Glutamatergic neuron (in vitro differentiated cells): ENCODE measurements around the gene MYO9B. TPM values are rescaled to one million over a fixed set of nuclear protein-coding genes. Genes with fewer than 3 reads are reported as not detected.

Experiments
- DNase-seq: peaks from one replicate; pipeline ENCODE4 v3.0.0; 2022
- H3K27ac Mint-ChIP-seq: one replicate; pipeline ENCODE4 v1.8.0; 2020; ENCODE audit warnings: mild to moderate bottlenecking, mixed read lengths, inconsistent platforms; ENCODE audit not compliant: unreplicated experiment
- H3K27me3 Mint-ChIP-seq: one replicate; pipeline ENCODE4 v1.8.0; 2020; ENCODE audit warnings: mild to moderate bottlenecking, moderate library complexity, mixed read lengths, inconsistent platforms; ENCODE audit not compliant: unreplicated experiment
- H3K36me3 Mint-ChIP-seq: one replicate; pipeline ENCODE4 v1.8.0; 2020; ENCODE audit warnings: mild to moderate bottlenecking, mixed read lengths, inconsistent platforms; ENCODE audit not compliant: unreplicated experiment
- H3K4me1 Mint-ChIP-seq: one replicate; pipeline ENCODE4 v1.8.0; 2020; ENCODE audit warnings: mild to moderate bottlenecking, low read depth, mixed read lengths, inconsistent platforms; ENCODE audit not compliant: unreplicated experiment
- H3K4me3 Mint-ChIP-seq: one replicate; pipeline ENCODE4 v1.8.0; 2020; ENCODE audit warnings: mild to moderate bottlenecking, mixed read lengths, inconsistent platforms; ENCODE audit not compliant: unreplicated experiment
- H3K9me3 Mint-ChIP-seq: one replicate; pipeline ENCODE4 v1.8.0; 2020; ENCODE audit warnings: mild to moderate bottlenecking, moderate library complexity, mixed read lengths, inconsistent platforms; ENCODE audit not compliant: unreplicated experiment
- total RNA-seq: library from RNA; stranded (reverse); fragmentation: NEBNext Ultra II Directional; extraction: Animal tissue kit (Norgen Biotek cat#: 25700); gene quantifications from one replicate; pipeline ENCODE4 v1.2.1, GENCODE V29; 2021; ENCODE audit not compliant: unreplicated experiment
- TF ChIP-seq, protein P1 (sequence below): fragments of 200-600 bp; sonication (generic); IDR thresholded peaks from one replicate; pipeline ENCODE4 v1.5.0; 2021; ENCODE audit not compliant: partially characterized antibody, unreplicated experiment

The MYO9B gene
- total RNA-seq, 1 donor from 2014 or later = 237 TPM

DNA sequence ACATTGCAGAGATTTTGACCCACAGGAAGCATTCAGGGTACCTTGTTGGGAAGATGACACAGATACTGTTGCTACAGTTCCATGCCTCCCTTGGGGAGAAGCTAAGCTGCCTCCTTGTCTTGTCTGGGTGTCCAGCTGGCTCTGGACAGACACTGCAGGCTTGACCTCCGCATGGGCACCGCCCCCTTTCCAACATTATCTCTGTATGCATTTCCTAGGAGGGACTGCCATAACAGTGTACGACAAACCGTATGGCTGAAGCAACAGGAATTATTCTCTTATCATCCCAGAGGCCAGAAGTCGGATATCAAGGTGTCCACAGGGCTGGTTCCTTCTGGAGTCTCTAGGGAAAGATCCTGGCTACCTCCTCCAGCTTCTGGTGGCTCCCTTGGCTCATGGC, 72.6 kb downstream of the MYO9B start:
- Mint-ChIP-seq H3K27me3 (no peaks in the 10 kb centered on the region), H3K4me1 (no peaks in the 10 kb centered on the region), H3K4me3 (no peak overlapping the region), H3K27ac (no peak overlapping the region), H3K9me3 (peaks cover 3% of the 10 kb centered on the region), H3K36me3 (no peaks in the 10 kb centered on the region)
- TF ChIP-seq, protein P1, sequence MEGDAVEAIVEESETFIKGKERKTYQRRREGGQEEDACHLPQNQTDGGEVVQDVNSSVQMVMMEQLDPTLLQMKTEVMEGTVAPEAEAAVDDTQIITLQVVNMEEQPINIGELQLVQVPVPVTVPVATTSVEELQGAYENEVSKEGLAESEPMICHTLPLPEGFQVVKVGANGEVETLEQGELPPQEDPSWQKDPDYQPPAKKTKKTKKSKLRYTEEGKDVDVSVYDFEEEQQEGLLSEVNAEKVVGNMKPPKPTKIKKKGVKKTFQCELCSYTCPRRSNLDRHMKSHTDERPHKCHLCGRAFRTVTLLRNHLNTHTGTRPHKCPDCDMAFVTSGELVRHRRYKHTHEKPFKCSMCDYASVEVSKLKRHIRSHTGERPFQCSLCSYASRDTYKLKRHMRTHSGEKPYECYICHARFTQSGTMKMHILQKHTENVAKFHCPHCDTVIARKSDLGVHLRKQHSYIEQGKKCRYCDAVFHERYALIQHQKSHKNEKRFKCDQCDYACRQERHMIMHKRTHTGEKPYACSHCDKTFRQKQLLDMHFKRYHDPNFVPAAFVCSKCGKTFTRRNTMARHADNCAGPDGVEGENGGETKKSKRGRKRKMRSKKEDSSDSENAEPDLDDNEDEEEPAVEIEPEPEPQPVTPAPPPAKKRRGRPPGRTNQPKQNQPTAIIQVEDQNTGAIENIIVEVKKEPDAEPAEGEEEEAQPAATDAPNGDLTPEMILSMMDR = no peak
- DNase-seq = no peak

DNA sequence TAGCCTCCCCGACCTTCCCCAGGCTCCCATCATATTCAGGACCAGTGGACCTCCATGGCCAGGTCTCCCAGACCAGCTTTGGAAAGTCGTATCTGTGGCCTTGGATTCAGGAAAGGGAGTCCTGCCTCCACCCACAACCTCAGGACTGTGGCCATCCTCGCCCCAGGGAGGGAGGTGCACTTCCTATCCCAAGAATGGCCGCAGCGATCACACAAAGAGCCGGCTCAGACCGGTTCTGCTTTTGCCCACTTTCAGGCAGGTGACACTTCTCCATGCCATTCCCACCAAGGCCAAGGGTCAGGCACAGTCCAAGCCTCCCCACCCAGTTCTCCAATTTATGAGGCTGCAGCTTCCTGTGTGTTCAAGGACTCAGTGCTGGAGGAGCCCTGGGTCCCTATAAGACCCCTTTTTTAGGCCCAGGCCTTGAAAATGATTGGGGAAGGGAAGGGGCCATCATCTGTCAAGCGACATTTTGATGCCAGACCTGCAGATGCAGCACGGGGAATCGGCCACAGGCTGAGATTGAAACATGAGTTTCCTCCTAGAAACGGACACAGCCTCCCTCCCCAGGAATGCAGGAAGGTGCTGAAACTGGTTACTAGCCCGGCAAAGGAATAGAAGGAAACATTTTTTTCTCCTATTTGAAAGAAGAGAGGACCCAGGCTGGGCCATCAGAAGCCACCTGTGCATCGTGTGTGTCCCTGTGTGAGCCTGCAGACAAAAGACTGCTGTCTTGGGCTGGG, 74.0 kb downstream of the MYO9B start:
- no peak for DNase-seq
- peaks cover 2% of the 10 kb centered on the region for H3K9me3 Mint-ChIP-seq
- TF ChIP-seq, protein P1 = no peak
- no peak overlapping the region for H3K27ac Mint-ChIP-seq
- no peak overlapping the region for H3K4me3 Mint-ChIP-seq
- no peaks in the 10 kb centered on the region for H3K36me3 Mint-ChIP-seq
- H3K4me1 Mint-ChIP-seq = no peaks in the 10 kb centered on the region
- H3K27me3 Mint-ChIP-seq = no peaks in the 10 kb centered on the region

DNA sequence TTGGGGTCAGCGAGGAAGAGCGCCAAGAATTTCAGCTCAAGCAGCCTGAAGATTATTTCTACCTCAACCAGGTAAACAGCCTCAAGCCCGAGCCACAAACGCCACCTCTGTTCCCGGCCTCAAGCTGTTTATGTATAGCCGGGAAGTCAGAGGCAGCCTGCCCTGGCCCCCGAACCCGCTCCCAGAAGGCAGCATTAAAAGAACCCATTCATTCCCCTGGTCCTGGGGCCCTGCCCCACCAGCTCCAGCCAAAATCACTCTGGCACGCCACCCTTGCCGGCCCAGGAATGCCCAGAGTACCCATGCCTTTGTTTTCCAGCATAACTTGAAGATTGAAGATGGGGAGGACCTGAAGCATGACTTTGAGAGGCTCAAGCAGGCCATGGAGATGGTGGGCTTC, 78.4 kb downstream of the MYO9B start:
- no peaks in the 10 kb centered on the region for H3K4me1 Mint-ChIP-seq
- DNase-seq = no peak
- no peaks in the 10 kb centered on the region for H3K36me3 Mint-ChIP-seq
- no peak overlapping the region for H3K27ac Mint-ChIP-seq
- TF ChIP-seq, protein P1 = no peak
- H3K4me3 Mint-ChIP-seq = no peak overlapping the region
- H3K27me3 Mint-ChIP-seq = no peaks in the 10 kb centered on the region
- H3K9me3 Mint-ChIP-seq = peaks cover 2% of the 10 kb centered on the region

DNA sequence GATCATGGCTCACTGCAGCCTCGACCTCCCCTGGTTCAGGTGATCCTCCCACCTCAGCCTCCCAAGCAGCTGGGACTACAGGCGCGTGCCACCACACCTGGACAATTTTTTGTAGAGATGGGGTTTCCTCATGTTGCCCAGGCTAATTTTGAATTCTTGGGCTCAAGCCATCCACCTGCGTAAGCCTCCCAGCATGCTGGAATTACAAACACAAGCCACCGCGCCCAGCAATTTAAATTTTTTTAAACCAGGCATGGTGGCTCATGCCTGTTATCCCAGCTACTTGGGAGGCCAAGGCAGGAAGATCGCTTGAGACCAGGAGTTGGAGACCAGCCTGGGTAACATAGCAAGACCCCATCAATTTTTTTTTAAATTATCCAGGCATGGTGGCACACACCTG, 79.7 kb downstream of the MYO9B start:
- no peak for DNase-seq
- Mint-ChIP-seq H3K4me1 (no peaks in the 10 kb centered on the region), H3K27me3 (no peaks in the 10 kb centered on the region), H3K36me3 (no peaks in the 10 kb centered on the region), H3K9me3 (peaks cover 2% of the 10 kb centered on the region), H3K27ac (no peak overlapping the region), H3K4me3 (no peak overlapping the region)
- TF ChIP-seq, protein P1 = no peak

DNA sequence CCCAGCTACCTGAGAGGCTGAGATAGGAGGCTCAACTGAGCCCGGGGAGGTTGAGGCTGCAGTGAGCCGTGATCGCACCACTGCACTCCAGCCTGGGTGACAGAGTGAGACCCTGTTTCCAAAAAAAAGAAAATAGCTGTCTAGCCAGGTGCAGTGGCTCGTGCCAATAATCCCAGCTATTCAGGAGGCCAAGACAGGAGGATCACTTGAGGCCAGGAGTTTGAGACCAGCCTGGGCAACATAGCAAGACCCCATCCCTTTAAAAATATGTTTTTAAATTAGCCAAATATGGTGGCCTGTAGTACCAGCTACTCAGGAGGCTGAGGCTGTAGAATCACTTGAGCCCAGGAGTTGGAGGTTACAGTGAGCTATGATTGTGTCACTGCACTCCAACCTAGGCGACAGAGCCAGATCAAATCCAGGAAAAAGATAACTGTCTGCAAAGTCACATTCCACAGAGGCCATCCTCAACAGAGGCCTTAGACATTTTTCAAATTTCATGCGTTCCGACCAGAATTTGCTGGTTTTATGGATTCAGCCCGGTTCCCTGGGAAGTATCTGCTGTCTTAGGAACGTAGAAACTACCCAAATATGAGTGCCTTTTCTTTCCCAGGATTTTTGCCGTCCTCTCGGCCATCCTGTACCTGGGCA, 80.8 kb downstream of the MYO9B start:
- H3K4me3 Mint-ChIP-seq = no peak overlapping the region
- TF ChIP-seq, protein P1 = no peak
- no peak for DNase-seq
- no peaks in the 10 kb centered on the region for H3K36me3 Mint-ChIP-seq
- H3K4me1 Mint-ChIP-seq = no peaks in the 10 kb centered on the region
- no peaks in the 10 kb centered on the region for H3K27me3 Mint-ChIP-seq
- H3K9me3 Mint-ChIP-seq = peaks cover 2% of the 10 kb centered on the region
- no peak overlapping the region for H3K27ac Mint-ChIP-seq
